Measurements from ENCODE around the gene PRRG2. TPM values are rescaled to one million over a fixed set of nuclear protein-coding genes. Genes with fewer than 3 reads are reported as not detected.
A peak's percentile ranks its signal among the peaks of the same experiment; 100 is the strongest.

PRRG2 gene
- 1.5 and 1.9 TPM in 2 replicates for total RNA-seq (2021)
- percentile 25 among the genes with signal in this experiment for Bru-seq, nascent RNA
- BruChase-seq, experiment 1, labeled RNA remaining after a 2-hour chase: percentile 25 among the genes with signal in this experiment
- percentile 36 among the genes with signal in this experiment for BruChase-seq, experiment 2, labeled RNA remaining after a 6-hour chase
- long read RNA-seq: 0 reads

- H3K9me3 ChIP-seq (ENCODE audit: low read depth, low read length, poor library complexity, severe bottlenecking): no peaks in the 10 kb centered on the region
- peaks cover 6% of the 10 kb centered on the region for H3K4me1 ChIP-seq (ENCODE audit: insufficient read depth, low read length, poor library complexity, severe bottlenecking)
- peak within 1 kb of the TSS; percentile 78 for H3K27ac ChIP-seq (ENCODE audit: low read depth, low read length, poor library complexity, severe bottlenecking)
- H3K4me3 ChIP-seq (ENCODE audit: low read depth, low read length, poor library complexity, severe bottlenecking): peak within 1 kb of the TSS; percentile 85
- CTCF ChIA-PET: interaction anchor here (1.0 kb wide), 1 partner anchor 70 kb away, joined by 11 read pairs; no protein-coding TSS in a partner anchor
- POLR2A ChIA-PET (ENCODE audit: low non-redundant PET): interaction anchor here (0.6 to 0.7 kb wide), 2 partner anchors 22 to 59 kb away, joined by 5 to 8 read pairs; partner anchors contain the start of gene RRAS
- H3K36me3 ChIP-seq (ENCODE audit: insufficient read depth, low read length, poor library complexity, severe bottlenecking): peaks cover 8% of the 10 kb centered on the region
- H3K27me3 ChIP-seq (replicated peaks; ENCODE audit: insufficient read depth, low read depth, low read length, poor library complexity): no peaks in the 10 kb centered on the region
- BruUV-seq (replicated peaks): no TSS peak
- TF ChIP-seq CTCF (conservative IDR thresholded peaks at IDR 0.05; ENCODE audit: low read depth, low read length) (no peak), EZH2 (IDR thresholded peaks at IDR 0.05; ENCODE audit: borderline replicate concordance, low read depth, low read length, poor library complexity, severe bottlenecking) (no peak)
- DNase-seq (ENCODE audit: low spot score): no peak
- intact Hi-C loops (cut with micrococcal nuclease; ENCODE audit: unreplicated experiment): no loop called here
These were observed at the start of gene PRRG2 for GRCh38 chr19:49581007-49581508. PRRG2 (plus strand) TSS chr19:49581316; CDS start chr19:49583220, 1,904 bp downstream.

GRCh38 chr19:49533551-49534488 is 47.3 kb upstream of the PRRG2 start:
- CTCF ChIA-PET: interaction anchor here (0.6 kb wide), 1 partner anchor 201 kb away, joined by 4 read pairs; no protein-coding TSS in a partner anchor
- peaks cover 64% of the 10 kb centered on the region for H3K36me3 ChIP-seq (ENCODE audit: insufficient read depth, low read length, poor library complexity, severe bottlenecking)
- peak; percentile 81 for DNase-seq (ENCODE audit: low spot score)
- POLR2A ChIA-PET (ENCODE audit: low non-redundant PET): no interaction called here
- H3K27ac ChIP-seq (ENCODE audit: low read depth, low read length, poor library complexity, severe bottlenecking): peak overlapping the region; percentile 29
- intact Hi-C loops (cut with micrococcal nuclease; ENCODE audit: unreplicated experiment): no loop called here
- no peaks in the 10 kb centered on the region for H3K27me3 ChIP-seq (replicated peaks; ENCODE audit: insufficient read depth, low read depth, low read length, poor library complexity)
- peak overlapping the region; percentile 42 for H3K4me3 ChIP-seq (ENCODE audit: low read depth, low read length, poor library complexity, severe bottlenecking)
- peaks cover 13% of the 10 kb centered on the region for H3K4me1 ChIP-seq (ENCODE audit: insufficient read depth, low read length, poor library complexity, severe bottlenecking)
- TF ChIP-seq EZH2 (IDR thresholded peaks at IDR 0.05; ENCODE audit: borderline replicate concordance, low read depth, low read length, poor library complexity, severe bottlenecking): no peak
- TF ChIP-seq CTCF (conservative IDR thresholded peaks at IDR 0.05; ENCODE audit: low read depth, low read length): no peak
- no peaks in the 10 kb centered on the region for H3K9me3 ChIP-seq (ENCODE audit: low read depth, low read length, poor library complexity, severe bottlenecking)
- BruUV-seq (replicated peaks): no TSS peak

- POLR2A ChIA-PET (ENCODE audit: low non-redundant PET): interaction anchor here (0.6 kb wide), 1 partner anchor 11 kb away, joined by 4 read pairs; no protein-coding TSS in a partner anchor
- H3K4me3 ChIP-seq (ENCODE audit: low read depth, low read length, poor library complexity, severe bottlenecking): no peak overlapping the region
These were observed 46.3 kb upstream of the PRRG2 start for GRCh38 chr19:49534632-49535385.

More at GRCh38 chr19:49534632-49535385, 46.3 kb upstream of the PRRG2 start:
- H3K9me3 ChIP-seq (ENCODE audit: low read depth, low read length, poor library complexity, severe bottlenecking): no peaks in the 10 kb centered on the region
- no TSS peak for BruUV-seq (replicated peaks)
- no peak for TF ChIP-seq CTCF (conservative IDR thresholded peaks at IDR 0.05; ENCODE audit: low read depth, low read length)
- no peak for TF ChIP-seq EZH2 (IDR thresholded peaks at IDR 0.05; ENCODE audit: borderline replicate concordance, low read depth, low read length, poor library complexity, severe bottlenecking)
- CTCF ChIA-PET: no interaction called here
- peaks cover 69% of the 10 kb centered on the region for H3K36me3 ChIP-seq (ENCODE audit: insufficient read depth, low read length, poor library complexity, severe bottlenecking)
- no peaks in the 10 kb centered on the region for H3K27me3 ChIP-seq (replicated peaks; ENCODE audit: insufficient read depth, low read depth, low read length, poor library complexity)
- H3K27ac ChIP-seq (ENCODE audit: low read depth, low read length, poor library complexity, severe bottlenecking): peak overlapping the region; percentile 14
- peaks cover 13% of the 10 kb centered on the region for H3K4me1 ChIP-seq (ENCODE audit: insufficient read depth, low read length, poor library complexity, severe bottlenecking)
- no peak for DNase-seq (ENCODE audit: low spot score)
- intact Hi-C loops (cut with micrococcal nuclease; ENCODE audit: unreplicated experiment): no loop called here
